Esophagus squamous epithelium (tissue), 5 donors: Measurements from ENCODE around the gene CEP135. TPM values are rescaled to one million over a fixed set of nuclear protein-coding genes. Genes with fewer than 3 reads are reported as not detected.

Source experiments
- DNase-seq: peaks from one replicate; lab custom pipeline; 2025; lab: John Stamatoyannopoulos, UW
- H3K27ac ChIP-seq, 4 donors: fragments of 200-600 bp; sonication (generic); one replicate each; pipeline ENCODE4 v1.5.1; 2016 to 2019; ENCODE audit warnings: mild to moderate bottlenecking in 1 of 4
- H3K27me3 ChIP-seq, 4 donors: fragments of 200-600 bp; sonication (generic); 1 replicate in 3 of 4; 2 replicates in 1 of 4; pipeline versions ENCODE4 v1.5.1 to v1.6.0; 2017 to 2021; ENCODE audit warnings: antibody characterized with exemption in 1 of 4
- H3K36me3 ChIP-seq, 3 donors: fragments of 200-600 bp; sonication (generic); one replicate each; pipeline ENCODE4 v1.5.1; 2016 to 2019
- H3K4me1 ChIP-seq, 3 donors: fragments of 200-600 bp; sonication (generic); one replicate each; pipeline ENCODE4 v1.5.1; 2017 to 2019
- H3K4me3 ChIP-seq, 4 donors: fragments of 200-600 bp; sonication (generic); 1 replicate in 3 of 4; 2 replicates in 1 of 4; pipeline ENCODE4 v1.5.1; 2016 to 2019; ENCODE audit warnings: mild to moderate bottlenecking in 2 of 4, moderate library complexity in 1 of 4
- H3K9me3 ChIP-seq, 3 donors: fragments of 200-600 bp; sonication (generic); one replicate each; pipeline ENCODE4 v1.5.1; 2016 to 2019
- CTCF ChIP-seq, 6 experiments: fragments of 450-650 bp in 4 of 6; fragments of 200-600 bp in 2 of 6; sonication (generic) in 2 of 6; IDR thresholded peaks; one replicate each; pipeline ENCODE4 v1.5.1; 2016 to 2019; ENCODE audit warnings: antibody characterized with exemption in 6 of 6, mild to moderate bottlenecking in 4 of 6, moderate library complexity in 4 of 6
- POLR2A ChIP-seq, 4 donors: fragments of 450-650 bp; IDR thresholded peaks; one replicate each; pipeline ENCODE4 v1.6.1; 2017; ENCODE audit warnings: antibody characterized with exemption in 4 of 4, mild to moderate bottlenecking in 4 of 4, moderate library complexity in 3 of 4
- WGBS, 2 donors: methylation state at CpG; one replicate each; pipeline ENCODE4 v1.1.5; 2018; 5-methylcytosine and 5-hydroxymethylcytosine counted together
- intact Hi-C: fragments of 100-400 bp; cut with DNase I; formaldehyde crosslinking; loops from one replicate; pipeline ENCODE4 v1.15.0; 2022
- total RNA-seq, 4 donors: library from RNA; depleted of rRNA; stranded (reverse); fragments of >200 nt; gene quantifications; one replicate each; pipeline ENCODE4 v1.1.0, GENCODE V29; 2016
- donor health status: DM: yes; HTN: yes; CAD: no.

The CEP135 gene
- total RNA-seq, 4 donors from 2014 or later: 2.3 to 8.4 (median 5.2) TPM

GRCh38 chr4:56042225-56042624 lies 93.5 kb downstream of the CEP135 start:
- Histone ChIP-seq H3K36me3 (no peaks in the 10 kb centered on the region), H3K4me3 (no peak overlapping the region), H3K27ac (no peak overlapping the region), H3K4me1 (no peaks in the 10 kb centered on the region), H3K9me3 (no peaks in the 10 kb centered on the region), H3K27me3 (peaks cover 0 to 22% (median 0%) of the 10 kb centered on the region in 4 donors)
- DNase-seq: no peak
- intact Hi-C loops: no loop called here
- 81 to 92% methylated on average over 1 of the region's 1 CpG for WGBS, 2 donors
- TF ChIP-seq CTCF (IDR thresholded peaks at IDR 0.05) (no peak), POLR2A (IDR thresholded peaks at IDR 0.05) (no peak)

- peaks cover 0 to 53% (median 7%) of the 10 kb centered on the region in 4 donors for H3K27me3 ChIP-seq
- 4 to 13% methylated on average over 5 of the region's 5 CpGs for WGBS, 2 donors
These were observed 99.6 kb downstream of the CEP135 start for GRCh38 chr4:56048383-56048701.

GRCh38 chr4:56048702-56049431 lies 100.1 kb downstream of the CEP135 start:
- Histone ChIP-seq H3K27ac (peak overlapping the region in 2 of 4 donors; percentile 21 to 27), H3K36me3 (no peaks in the 10 kb centered on the region), H3K4me3 (peak overlapping the region; percentile 44 to 74 (median 57)), H3K9me3 (no peaks in the 10 kb centered on the region), H3K27me3 (peaks cover 0 to 57% (median 9%) of the 10 kb centered on the region in 4 donors), H3K4me1 (peaks cover 0 to 19% (median 7%) of the 10 kb centered on the region in 3 donors)
- DNase-seq: no peak
- intact Hi-C loops: no loop called here
- peak in 4 of 6 experiments; percentile 8 to 60 (median 31) for TF ChIP-seq CTCF (IDR thresholded peaks at IDR 0.05)
- TF ChIP-seq POLR2A (IDR thresholded peaks at IDR 0.05): no peak
- WGBS, 2 donors: 0 to 27% methylated on average over 2 to 3 of the region's 81 CpGs

More at GRCh38 chr4:56048383-56048701, 99.6 kb downstream of the CEP135 start:
- Histone ChIP-seq H3K4me1 (peaks cover 0 to 19% (median 7%) of the 10 kb centered on the region in 3 donors), H3K27ac (no peak overlapping the region), H3K36me3 (no peaks in the 10 kb centered on the region), H3K4me3 (peak overlapping the region; percentile 44 to 74 (median 57)), H3K9me3 (no peaks in the 10 kb centered on the region)
- no peak for DNase-seq
- intact Hi-C loops: no loop called here
- no peak for TF ChIP-seq POLR2A (IDR thresholded peaks at IDR 0.05)
- TF ChIP-seq CTCF (IDR thresholded peaks at IDR 0.05): no peak

GRCh38 chr4:56050625-56051024 lies 101.9 kb downstream of the CEP135 start:
- WGBS, 2 donors: 60 to 70% methylated on average over 2 of the region's 2 CpGs

More at GRCh38 chr4:56050625-56051024, 101.9 kb downstream of the CEP135 start:
- no peak overlapping the region for H3K4me3 ChIP-seq
- no peak overlapping the region for H3K27ac ChIP-seq
- H3K27me3 ChIP-seq: peaks cover 0 to 62% (median 9%) of the 10 kb centered on the region in 4 donors
- intact Hi-C loops: no loop called here
- H3K9me3 ChIP-seq: no peaks in the 10 kb centered on the region
- no peaks in the 10 kb centered on the region for H3K36me3 ChIP-seq
- TF ChIP-seq CTCF (IDR thresholded peaks at IDR 0.05) (no peak), POLR2A (IDR thresholded peaks at IDR 0.05) (no peak)
- no peak for DNase-seq
- H3K4me1 ChIP-seq: peaks cover 0 to 19% (median 7%) of the 10 kb centered on the region in 3 donors
